ELR (cell line): ENCODE results near the gene ABCG4.
"Not testable (repeated sequence)": the region's sequence is repeated elsewhere in the genome, so short reads cannot be mapped to it uniquely, and the experiment has no call there.

ENCODE experiments used
- DNase-seq: peaks from one replicate; pipeline ENCODE4 v3.0.0-alpha.2; 2015; ENCODE audit warnings: low read depth

ABCG4 gene

GRCh38 chr11:119181677-119182412 lies 33.0 kb downstream of the ABCG4 start:
- DNase-seq = no peak

GRCh38 chr11:119184399-119184798 lies 35.5 kb downstream of the ABCG4 start:
- not testable (repeated sequence) for DNase-seq

GRCh38 chr11:119185981-119186634 lies 37.3 kb downstream of the ABCG4 start:
- DNase-seq = no peak

GRCh38 chr11:119187123-119187892 lies 38.5 kb downstream of the ABCG4 start:
- DNase-seq = no peak

GRCh38 chr11:119188067-119188466 lies 39.2 kb downstream of the ABCG4 start:
- no peak for DNase-seq

GRCh38 chr11:119188887-119189286 lies 40.0 kb downstream of the ABCG4 start:
- DNase-seq = no peak

- no peak for DNase-seq
Measured at GRCh38 chr11:119189393-119189792, 40.5 kb downstream of the ABCG4 start.

GRCh38 chr11:119190531-119190930 lies 41.7 kb downstream of the ABCG4 start:
- DNase-seq = no peak

GRCh38 chr11:119191265-119191664 lies 42.4 kb downstream of the ABCG4 start:
- not testable (repeated sequence) for DNase-seq

GRCh38 chr11:119192111-119192510 lies 43.3 kb downstream of the ABCG4 start:
- DNase-seq = no peak

- no peak for DNase-seq
Measured at GRCh38 chr11:119193001-119193400, 44.1 kb downstream of the ABCG4 start.

GRCh38 chr11:119193626-119194025 lies 44.8 kb downstream of the ABCG4 start:
- DNase-seq = no peak

- no peak for DNase-seq
Measured at GRCh38 chr11:119194811-119195440, 46.1 kb downstream of the ABCG4 start.

- peak; percentile 74 for DNase-seq
Measured at GRCh38 chr11:119195680-119196079, 46.8 kb downstream of the ABCG4 start.

- peak; percentile 87 for DNase-seq
Measured at GRCh38 chr11:119196833-119197483, 48.1 kb downstream of the ABCG4 start.

GRCh38 chr11:119198925-119199324 lies 50.1 kb downstream of the ABCG4 start:
- DNase-seq = no peak

GRCh38 chr11:119201236-119201635 lies 52.4 kb downstream of the ABCG4 start:
- not testable (repeated sequence) for DNase-seq

- DNase-seq = no peak
Measured at GRCh38 chr11:119202554-119202953, 53.7 kb downstream of the ABCG4 start.

GRCh38 chr11:119204066-119204465 lies 55.2 kb downstream of the ABCG4 start:
- no peak for DNase-seq

- no peak for DNase-seq
Measured at GRCh38 chr11:119205080-119205479, 56.2 kb downstream of the ABCG4 start.

- DNase-seq = peak; percentile 91
Measured at GRCh38 chr11:119205574-119206510, 57.0 kb downstream of the ABCG4 start, which contains the start of gene CBL. Gene CBL (plus strand): TSS chr11:119206339. CDS start chr11:119206418, 79 bp downstream.
